DOHH2 (cell line): ENCODE data around the gene TTC13.

Experiments used
- CTCF ChIP-seq: fragments of 200-600 bp; sonication (generic); IDR thresholded peaks from one replicate; pipeline ENCODE4 v1.5.1; 2014; ENCODE audit warnings: antibody characterized with exemption, mild to moderate bottlenecking, low read depth, low read length; ENCODE audit not compliant: poor library complexity, severe bottlenecking
- EZH2phosphoT487 ChIP-seq: fragments of 200-600 bp; sonication (generic); IDR thresholded peaks from 2 replicates; pipeline ENCODE4 v1.6.1; 2017; ENCODE audit warnings: borderline replicate concordance, mild to moderate bottlenecking, antibody characterized with exemption, low read length, moderate library complexity, mixed read lengths

- TF ChIP-seq CTCF: no peak
- TF ChIP-seq EZH2phosphoT487: no peak
Observed at GRCh38 chr1:230938924-230939368, 39.7 kb downstream of the TTC13 start.
